Measurements from ENCODE around the gene TMEM108.

TMEM108 gene

DNA sequence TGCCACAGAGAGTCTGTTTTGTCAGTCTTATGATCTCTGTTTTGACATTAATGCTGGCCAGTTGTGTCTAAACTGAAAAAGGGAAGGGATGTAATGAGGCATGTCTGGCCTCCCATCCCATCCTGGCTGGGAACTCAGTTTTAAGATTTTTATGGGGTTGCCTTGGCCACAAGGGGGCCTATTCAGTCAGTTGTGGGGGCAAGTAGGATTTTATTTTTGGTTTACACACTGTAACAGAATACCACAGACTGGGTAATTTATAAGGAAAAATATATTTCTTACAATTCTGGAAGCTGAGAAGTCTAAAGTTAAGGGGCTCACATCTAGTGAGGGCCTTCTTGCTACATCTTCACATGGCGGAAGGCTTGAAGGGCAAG is 129.8 kb downstream of the TMEM108 start:
- no peak for DNase-seq

DNA sequence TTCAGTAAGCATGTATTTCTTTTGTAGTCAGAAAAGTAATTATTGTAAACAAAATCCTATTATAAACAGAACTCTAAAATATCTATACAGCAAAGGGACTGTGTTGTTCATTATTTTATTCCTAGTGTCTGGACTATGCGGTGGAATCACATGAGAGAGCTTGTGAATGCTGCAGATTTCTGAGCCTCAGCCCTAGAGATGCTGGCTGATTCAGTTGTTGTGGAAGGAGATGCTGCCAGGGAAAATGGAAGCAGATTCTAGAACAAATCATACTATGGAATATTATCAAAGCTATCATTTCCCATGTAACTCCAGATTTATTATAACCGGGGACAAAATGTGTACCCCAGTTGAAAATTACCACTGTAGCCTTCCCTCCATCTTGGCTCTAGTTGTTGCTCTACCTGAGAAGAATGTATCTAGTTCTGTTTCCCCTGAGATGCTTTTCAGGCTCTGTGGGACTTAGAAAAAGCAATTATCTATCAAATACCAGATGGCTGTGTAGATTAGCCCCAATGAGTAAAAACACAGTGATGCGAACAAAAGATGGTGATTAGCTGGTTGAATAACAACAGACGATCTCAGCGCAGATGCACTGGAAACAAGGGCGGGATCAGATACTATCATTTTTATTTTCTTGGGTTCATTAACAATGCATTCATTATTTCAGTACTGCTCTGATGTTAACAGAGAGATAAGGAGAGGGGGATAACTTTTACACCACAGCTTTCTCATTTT is 131.3 kb downstream of the TMEM108 start:
- DNase-seq, result no peak

DNA sequence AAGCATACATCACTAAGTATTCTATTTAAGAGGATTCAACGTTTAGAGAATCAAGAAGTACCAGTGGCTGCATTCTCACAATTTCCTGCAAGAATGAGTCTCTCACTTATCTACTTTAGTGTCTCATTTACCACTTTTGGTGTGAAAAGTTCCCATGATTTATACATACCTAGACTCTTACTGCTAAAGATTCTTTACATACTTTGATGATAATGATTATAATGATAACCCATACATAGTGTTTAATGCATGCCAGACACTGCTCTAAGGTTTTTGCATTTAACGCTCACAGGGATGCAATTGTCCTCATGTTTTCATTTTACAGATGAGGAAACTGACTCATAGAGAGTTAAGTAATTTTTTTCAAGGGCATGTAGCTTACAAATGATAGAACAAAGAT is 133.6 kb downstream of the TMEM108 start:
- DNase-seq, result no peak

DNA sequence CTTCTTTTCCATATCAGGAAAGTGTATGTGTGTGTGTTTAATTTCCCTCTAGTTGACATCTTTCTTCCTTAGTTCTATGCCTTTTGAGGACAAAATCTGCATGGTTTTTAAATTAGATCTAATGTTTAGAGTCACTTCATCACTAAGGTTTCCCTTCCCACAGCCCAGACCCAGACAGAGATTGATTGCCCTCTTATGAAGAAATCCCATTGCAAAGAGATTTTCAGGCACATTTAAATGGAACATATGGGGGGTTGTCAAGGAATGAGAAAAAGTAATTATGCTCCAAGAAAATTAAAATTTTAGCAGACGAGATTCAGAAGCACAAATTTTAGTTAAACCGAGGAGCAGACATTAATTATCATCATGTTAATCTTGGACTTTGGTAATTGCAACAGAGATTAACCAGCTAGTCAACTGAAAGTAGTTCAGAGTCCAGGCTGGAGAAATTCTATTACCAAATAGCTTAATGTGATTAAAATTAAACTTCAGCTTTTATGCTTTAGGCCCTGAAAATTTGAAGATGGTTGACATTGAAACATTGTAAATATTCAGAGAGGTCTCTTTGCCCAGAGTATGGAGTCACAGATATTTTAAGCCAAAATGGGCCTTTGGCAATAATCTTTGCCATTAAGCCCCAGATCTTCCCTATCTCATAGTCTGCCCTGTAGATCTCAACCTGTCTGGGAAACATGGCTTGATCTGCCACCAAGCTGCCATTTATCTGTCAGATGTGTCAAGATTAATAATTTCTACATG is 143.4 kb downstream of the TMEM108 start:
- DNase-seq, result no peak

DNA sequence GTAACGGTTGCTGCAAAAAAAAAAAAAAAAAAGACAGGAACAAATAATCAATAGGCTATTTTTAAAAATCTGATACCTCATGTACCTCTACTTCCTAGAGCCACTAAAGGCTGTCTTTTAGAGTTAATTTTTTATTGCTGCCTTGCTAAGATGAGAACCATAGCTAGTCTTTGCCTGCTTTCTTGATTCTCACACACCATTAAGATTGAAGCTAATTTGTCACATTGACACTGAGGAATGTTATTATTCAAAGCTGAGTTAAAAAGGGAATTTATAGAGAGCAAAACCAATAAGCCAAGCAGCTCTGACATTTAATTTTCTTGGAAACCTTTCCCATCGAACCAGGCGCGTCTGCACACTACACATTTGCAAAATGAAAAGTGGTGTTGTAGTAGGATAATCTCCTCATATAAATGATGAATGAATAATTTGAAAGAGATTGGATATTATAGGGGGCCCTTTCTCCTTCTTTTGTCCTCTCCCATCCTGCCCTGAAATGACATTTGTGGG is 149.7 kb downstream of the TMEM108 start:
- no peak for DNase-seq

DNA sequence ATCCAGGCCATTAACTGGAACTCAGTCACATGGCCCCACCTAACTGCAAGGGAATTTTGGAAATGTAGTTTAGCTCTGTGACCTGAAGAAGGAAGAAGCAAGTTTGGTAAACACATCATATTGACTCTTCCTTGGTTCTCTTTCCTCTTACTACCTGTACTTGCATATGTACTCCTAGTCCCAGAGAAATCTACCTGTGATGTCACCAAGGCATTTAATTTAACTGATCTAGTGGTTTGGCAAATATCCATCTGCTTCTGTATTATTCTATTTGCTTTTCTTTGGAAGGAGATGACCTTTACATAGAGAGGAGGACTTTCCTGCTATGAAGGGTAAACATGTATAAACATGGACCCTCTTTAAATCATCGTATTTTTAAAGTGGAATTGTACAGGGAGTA is 150.8 kb downstream of the TMEM108 start:
- no peak for DNase-seq

DNA sequence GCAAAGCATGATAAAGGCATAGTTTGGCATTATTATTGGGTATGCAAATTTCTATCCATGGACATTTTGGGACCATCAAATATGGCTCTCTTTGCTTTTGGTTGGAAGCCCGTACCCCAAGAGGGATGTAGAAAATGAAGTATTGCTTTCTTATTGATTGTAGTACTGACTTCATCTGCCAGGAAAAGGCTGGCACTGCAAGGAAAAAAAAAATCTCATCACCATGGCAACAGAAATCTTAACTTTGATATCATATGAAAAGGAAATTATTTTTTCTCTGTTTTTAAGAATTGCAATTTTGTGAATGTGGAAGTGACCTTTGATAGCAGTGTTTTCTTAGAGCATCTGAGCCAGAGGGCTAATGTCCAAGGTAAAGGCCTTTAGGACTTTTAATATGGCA is 151.7 kb downstream of the TMEM108 start:
- no peak for DNase-seq

DNA sequence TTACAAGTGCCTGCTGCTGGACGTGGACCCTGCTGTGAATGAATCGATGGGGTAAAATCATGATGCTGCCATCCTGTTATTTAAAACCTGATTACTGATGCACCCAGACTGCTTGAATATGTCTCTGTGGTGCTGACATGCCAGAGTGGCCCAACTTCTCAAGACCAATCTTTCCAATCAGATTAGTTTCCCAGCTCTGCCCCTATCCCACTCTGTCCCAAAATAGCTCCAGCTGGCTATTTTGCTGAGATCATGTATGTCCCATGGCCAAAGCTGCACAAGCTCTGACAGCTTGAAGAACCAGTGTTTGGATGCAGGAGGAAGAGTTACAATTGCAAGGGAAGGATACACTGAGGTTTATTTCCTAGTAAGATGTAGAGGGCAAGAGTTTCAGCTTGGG is 153.6 kb downstream of the TMEM108 start:
- DNase-seq, result no peak

DNA sequence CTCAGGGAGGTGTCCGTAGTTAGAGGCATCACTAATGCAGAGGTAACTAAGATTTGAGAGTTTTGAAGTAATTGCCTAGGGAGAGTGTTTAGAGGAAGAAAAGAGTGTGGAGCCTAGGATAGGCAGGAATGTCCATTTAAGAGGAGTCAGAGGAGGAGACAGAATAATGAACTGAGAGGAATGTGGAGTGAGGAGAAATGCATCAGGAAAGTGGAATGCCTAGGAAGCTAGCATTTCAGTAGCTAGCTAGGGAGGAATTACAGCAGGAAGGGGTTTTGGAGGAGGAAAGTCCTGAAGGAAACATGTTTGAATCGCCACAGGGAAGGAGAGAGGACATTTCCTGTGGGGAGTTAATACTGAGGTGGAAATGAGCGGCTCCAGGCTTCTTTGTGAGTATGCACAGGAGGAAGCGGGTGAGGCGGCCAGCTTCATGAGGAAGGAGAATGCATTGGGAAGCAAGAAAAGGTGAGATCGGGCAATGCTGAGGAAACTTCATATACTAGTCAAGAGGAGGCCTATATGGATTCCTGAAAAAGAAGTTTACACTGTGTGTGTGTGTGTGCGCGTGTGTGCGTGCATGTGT is 154.3 kb downstream of the TMEM108 start:
- no peak for DNase-seq

DNA sequence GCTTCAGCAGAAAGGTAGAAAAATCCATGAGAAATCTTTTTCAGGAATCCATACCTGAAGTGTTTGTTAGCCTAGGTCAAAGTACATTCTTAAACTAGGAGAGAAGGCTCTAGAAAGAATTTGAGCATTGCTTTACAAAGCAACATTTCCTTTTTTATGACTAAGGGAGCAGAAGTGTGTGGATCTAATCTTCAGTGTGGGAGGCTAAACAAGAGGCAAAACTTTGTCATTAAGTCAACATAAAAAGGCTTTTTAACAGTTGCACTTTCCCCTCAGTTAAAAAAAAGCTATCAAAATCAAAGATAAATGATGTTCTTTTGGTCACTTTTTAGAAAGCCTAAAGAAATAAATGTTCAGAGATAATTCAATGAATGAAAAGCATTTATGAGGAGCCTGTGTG is 154.8 kb downstream of the TMEM108 start:
- DNase-seq, result no peak

DNA sequence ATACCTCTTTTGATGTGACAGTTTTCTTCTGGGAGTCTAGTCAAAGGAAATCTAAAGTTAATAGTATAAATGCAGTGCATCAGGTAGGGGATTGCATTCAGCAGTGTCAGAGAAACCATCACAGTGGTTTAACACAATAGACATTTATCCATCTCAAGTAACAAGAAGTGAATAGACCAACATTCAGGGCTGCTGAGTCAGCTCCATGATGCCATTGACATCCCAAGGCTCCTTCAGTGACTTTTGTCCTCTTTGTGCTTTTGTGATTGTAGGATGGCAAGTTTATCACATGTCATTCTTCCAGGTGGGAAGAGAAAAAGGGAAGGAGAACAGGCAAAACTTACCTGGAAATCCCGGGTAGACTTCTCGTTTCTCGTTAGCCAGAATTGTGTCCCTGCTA is 158.3 kb downstream of the TMEM108 start:
- DNase-seq, result no peak

DNA sequence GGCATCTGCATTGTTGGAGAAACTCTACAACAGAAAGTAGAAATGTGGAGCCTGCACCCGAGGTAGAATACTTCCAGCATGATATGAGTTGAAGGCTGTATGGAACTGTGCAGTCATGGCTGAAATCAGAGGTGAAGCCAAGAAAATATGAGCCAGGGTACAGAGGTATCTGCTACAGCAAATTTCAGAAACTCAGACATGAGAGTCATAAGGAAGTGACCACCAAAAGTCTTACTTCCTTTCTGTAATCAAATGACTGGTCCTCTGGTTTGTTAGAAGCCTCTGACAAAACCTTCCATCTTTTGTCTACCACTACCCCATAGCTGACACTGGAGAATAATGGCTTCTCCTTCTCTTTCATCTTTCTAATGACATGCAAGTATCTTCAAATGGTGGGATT is 159.4 kb downstream of the TMEM108 start:
- DNase-seq, result no peak

DNA sequence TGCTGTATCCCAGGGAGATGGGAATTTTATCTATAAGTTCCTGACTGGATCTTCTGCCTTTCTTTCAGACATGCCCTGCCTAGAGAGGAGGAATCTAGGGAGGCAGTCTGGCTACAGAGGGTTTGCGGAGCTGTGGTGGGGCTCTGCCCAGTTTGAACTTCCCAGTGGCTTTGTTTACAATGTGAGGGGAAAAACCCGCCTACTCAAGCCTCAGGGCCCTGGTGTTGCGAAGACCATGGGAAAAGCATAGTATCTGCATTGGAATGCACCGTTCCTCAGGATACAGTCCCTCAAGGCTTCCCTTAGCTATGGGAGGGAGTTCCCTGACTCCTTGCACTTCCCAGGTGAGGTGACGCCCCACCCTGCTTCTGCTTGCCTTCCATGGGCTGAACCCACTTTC is 168.7 kb downstream of the TMEM108 start:
- no peak for DNase-seq

DNA sequence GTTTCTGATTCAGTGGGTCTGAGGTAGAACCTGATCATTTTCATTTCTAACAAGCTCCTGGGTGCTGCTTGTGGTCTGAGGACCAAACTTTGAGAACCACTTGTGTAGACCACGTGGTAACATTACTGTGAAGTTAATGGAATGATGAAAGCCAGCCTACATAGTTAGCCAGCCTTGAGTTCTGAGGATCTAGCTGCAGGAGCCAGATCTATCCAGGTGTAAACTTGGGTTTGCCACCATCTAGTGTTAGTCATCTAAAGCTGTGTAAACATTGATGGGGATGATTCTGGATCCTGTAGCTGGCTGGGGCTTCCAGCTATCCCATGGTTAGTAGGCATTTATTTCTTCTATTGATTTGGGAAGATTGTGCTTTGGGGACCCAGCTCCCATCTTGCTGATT is 170.0 kb downstream of the TMEM108 start:
- no peak for DNase-seq

DNA sequence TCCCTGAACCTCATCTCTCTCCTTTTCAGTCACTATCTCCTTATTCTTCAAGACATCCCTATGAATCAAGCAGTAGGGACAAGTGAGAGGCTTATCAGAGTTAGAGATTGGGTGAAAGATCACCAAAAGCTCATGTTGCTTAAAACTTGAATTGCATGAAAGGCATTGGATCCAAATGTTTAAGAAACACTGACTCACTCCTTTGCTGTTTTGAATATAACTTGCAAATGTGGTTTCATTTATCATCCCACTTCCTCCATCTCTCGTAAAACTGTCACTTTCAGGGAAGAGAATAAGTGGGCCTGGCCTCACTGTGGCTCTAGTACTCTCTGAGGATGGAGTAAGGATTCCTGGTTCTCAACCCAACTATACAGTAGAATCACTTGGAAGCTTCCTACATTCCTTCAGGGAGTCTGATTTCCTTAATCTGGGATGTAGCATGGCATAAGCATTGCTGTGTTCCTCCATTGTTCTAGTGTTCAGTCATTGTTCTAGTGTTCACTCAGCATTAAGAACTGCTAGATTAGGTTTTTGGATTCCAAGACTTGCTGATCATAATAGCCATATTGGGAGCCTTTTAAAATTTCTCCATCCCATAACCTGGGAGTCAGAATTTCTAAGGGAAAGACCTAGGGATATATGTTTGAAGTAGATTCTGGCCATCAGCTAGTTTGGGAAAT is 171.8 kb downstream of the TMEM108 start:
- no peak for DNase-seq

DNA sequence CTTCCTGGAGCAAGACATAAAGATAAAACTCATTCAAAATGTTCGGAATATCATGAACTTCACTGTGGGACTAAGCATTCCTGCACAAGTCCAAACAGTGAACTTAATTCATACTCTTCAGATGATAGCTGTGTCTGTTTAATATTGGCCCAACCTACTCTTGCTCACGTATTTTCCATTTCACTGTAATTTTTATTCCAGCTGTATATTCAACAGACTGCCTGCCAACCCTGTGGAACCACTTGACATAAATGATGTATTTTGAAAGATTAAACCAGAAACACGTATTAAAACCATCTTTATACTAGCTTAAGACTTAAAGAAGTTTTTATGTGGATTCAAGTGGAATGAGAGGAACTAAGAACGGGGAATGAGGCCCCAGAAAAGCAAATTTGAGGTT is 172.5 kb downstream of the TMEM108 start:
- no peak for DNase-seq

DNA sequence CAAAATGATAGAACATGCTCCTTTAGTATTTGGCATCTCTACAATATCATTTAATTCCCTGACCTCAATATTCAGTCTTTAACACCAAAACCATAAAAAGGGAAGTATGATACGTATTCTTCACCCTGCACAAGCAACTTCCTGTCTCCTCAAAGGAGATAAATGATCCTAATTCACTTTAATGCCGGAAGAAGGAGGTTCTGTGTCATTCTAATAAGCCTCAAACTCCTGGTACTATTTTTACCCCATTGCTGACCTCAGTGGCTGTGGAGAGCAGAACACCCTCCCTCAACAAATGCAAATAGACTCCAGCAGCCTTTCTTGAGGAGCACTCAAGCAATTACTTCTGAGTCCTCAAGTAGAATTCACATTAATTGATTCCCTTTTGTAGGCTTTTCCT is 173.3 kb downstream of the TMEM108 start:
- DNase-seq, result no peak

DNA sequence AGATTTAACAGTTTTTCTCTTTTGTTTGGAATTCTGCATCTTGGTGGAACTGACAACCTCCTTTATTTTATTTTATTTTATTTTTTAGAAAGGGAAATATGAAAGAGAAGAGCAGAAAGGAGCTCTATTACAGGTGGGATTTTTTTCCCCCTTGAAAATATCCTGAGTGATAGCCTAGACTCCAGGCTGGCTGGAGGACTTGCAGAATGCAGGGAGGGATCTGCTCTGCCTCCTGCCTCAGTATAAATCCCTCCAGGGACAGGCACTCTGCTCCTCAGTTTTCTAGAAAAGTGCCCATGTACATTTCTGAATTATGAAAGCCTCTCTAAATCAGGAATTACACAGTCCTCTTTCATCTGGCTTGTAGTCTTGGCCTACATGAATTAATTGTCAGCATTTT is 173.7 kb downstream of the TMEM108 start:
- DNase-seq, result no peak

DNA sequence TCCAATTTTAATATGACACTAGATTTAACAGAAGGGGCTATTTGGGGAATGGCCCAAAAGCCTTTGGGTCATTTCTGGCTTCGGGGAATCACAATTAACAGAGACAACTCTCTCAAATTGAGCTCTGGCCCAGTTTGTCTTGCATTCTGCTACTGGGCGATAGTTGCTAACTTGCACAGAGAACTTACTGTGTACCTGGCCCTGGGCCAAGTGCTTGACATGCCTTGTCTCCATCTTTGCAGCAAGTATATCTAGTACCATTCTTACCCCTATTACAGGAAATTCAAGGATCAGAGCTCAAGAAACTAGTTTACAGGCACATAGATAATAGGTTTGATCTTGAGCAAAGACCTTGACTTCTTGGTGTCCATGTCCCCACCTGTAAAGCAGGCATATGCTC is 175.7 kb downstream of the TMEM108 start:
- no peak for DNase-seq

DNA sequence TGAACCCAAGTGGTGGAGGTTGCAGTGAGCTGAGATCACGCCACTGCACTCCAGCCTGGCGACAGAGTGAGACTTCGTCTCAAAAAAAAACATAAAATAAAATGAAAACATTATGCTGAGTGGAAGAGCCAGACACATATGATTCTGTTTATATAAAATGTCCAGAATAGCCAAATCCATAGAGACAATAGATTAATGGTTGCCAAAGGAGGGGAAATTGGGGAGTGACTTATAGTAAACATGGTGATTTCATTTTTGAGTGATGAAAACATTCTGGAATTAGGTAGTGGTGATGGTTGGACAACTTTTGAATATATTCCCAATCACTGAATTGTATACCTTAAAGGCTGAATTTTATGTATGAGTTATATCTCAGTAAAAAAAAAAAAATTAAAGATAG is 189.6 kb downstream of the TMEM108 start:
- no peak for DNase-seq

DNA sequence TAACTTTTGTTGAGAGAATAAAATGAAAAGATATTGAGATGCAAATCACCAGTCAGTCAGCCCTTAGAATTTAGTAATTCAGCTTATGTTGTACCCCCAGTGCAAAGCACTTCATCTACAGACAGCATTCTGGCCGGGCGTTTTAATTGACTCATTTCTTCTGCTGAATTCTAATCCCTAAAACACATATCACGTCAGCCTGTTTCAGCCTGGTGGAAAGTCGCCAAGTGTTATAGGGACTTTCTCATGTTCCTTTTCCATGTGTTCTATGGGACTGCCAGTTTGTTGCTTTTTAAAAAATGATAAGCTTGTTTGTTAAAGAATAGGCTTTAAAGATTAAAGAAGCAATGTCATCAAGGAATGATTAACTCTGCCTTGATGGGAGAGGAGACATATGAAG is 192.0 kb downstream of the TMEM108 start:
- DNase-seq, result no peak

DNA sequence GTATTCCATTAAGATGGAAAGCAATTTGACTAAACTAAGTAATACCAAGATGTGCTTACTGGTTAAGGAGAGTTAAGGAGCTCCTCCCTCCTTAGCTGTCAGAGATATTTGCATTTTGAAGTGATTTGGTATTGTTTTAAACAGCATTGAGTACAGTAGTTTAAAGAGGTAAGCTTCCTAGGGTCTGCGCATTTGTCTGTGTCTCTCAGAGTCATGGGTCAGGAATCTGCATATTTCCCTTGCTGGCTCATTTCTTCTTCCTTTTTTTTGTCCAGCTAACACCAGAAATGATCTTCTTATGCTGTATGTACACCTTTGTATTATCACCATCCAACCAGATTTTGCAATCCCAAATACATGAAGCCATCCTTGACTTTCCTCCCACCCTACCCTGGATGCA is 198.7 kb downstream of the TMEM108 start:
- DNase-seq, result no peak

DNA sequence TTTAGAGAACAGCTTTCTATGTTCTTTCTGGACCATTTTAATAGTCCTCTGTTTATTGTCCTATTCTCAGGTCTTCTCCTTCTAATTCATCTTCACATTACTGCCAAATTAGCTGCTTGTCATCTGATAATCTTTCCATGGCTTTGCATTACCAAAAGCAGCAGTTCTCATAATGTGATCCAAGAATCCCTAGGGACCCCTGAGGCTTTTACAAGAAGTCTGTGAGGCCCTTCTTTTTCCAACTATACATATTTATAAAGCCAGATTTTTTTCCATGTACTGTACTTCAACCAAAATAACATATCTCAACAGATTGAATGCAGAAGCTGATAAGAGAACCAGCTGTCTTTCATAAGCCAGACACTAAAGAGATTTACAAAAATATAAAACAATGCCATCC is 199.2 kb downstream of the TMEM108 start:
- DNase-seq, result no peak

DNA sequence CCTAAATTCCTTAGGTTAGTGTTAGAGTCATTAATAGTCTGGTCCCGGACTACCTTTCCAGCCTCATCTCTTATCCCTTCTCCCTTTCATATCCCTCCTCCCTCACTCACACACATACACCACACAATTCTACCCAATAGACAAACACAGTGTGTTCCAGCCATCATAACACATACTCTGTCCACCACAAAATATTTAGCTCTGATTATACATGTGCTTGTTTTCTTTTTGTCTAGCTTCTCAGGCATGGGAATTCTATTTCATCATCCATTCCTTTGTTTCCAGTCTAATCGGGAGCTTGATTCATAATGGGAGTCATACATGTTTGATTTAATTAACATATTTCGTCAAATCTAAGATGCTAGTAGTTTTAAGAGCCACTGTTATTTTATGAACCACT is 199.8 kb downstream of the TMEM108 start:
- no peak for DNase-seq
